ENCODE measurements around the gene ZMIZ1.
"Not testable (repeated sequence)": the region's sequence is repeated elsewhere in the genome, so short reads cannot be mapped to it uniquely, and the experiment has no call there.

ZMIZ1 gene

DNA sequence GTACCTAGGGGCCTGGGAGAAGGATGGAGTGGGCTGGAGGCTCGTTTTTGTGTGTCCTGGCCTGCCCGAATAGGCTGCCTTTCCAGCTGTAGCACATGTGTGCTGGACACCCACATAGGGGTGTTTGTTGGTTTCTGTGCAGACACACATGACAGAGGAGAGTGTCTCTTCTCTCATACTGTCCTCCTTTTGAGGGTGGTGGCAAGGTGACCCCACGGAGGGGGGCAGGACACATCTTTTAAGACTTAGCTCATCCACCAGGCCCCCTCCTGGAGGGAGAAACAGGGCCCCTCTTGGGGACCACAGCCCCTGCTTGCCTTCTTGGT, 206.3 kb downstream of the ZMIZ1 start:
- no peak for DNase-seq

GRCh38 chr10:79275431-79275851, 206.7 kb downstream of the ZMIZ1 start:
- H3K4me3 ChIP-seq (ENCODE audit: low read depth, low read length) = no peak overlapping the region
- TF ChIP-seq CTCF (IDR thresholded peaks at IDR 0.05; ENCODE audit: low read depth, low read length, missing control alignments) = no peak
- H3K36me3 ChIP-seq (replicated peaks) = peaks cover 18% of the 10 kb centered on the region
- in situ Hi-C loops (cut with HindIII; ENCODE audit: low pct_ligation_motif_present, low sequenced_read_pairs) = no loop called here
- no peaks in the 10 kb centered on the region for H3K27me3 ChIP-seq (replicated peaks)
- H3K27ac ChIP-seq = no peak overlapping the region
- no peak for DNase-seq

More for the DNA sequence above, 206.3 kb downstream of the ZMIZ1 start:
- peaks cover 15% of the 10 kb centered on the region for H3K36me3 ChIP-seq (replicated peaks)
- in situ Hi-C loops (cut with HindIII; ENCODE audit: low pct_ligation_motif_present, low sequenced_read_pairs) = no loop called here
- H3K27ac ChIP-seq = no peak overlapping the region
- H3K27me3 ChIP-seq (replicated peaks) = no peaks in the 10 kb centered on the region
- no peak for TF ChIP-seq CTCF (IDR thresholded peaks at IDR 0.05; ENCODE audit: low read depth, low read length, missing control alignments)
- H3K4me3 ChIP-seq (ENCODE audit: low read depth, low read length) = no peak overlapping the region

DNA sequence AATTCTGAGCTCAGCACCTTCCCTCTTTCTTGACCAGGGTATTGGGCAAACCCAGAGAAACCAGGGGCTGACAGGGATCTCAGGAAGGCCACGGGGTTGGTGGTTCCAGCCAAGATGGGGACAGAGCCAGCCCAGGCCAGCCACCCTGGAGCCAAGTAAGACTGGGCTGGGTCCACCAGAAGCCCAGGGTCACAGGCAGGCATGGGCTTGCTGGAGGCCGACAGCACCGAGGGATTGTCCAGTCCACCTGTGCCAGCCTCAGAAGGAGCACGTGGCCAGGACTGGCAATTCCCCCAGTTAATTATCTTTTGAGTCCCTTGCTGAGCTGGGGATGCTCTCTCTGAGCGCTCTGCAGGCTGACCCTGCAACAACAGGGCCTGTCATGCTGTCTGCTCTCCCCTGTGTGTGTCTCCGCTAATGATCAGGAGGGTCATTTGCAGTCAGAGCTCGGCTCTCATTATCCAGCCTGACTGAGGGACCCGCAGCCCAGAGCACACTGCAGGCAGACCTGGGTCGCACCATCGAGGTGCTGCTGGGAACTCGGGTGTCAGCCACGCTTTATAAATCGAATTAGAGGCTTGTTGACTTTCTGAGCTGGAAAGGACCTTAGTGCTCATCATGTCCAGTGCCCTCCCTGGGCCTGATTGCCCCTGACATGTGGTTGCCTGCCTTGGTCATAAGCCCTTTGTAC, 209.0 kb downstream of the ZMIZ1 start:
- in situ Hi-C loops (cut with HindIII; ENCODE audit: low pct_ligation_motif_present, low sequenced_read_pairs) = no loop called here
- H3K27ac ChIP-seq = no peak overlapping the region

DNA sequence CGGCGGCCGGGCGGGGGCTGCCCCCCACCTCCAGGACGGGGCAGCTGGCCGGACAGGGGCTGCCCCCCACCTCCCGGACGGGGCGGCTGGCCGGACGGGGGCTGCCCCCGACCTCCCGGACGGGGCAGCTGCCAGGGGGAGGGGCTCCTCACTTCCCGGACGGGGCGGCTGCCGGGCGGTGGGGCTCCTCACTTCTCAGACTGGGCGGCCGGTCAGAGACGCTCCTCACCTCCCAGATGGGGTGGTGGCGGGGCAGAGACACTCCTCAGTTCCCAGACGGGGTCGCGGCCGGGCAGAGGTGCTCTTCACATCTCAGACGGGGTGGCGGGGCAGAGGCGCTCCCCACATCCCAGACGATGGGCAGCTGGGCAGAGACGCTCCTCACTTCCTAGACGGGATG, 210.3 kb downstream of the ZMIZ1 start:
- H3K27ac ChIP-seq; H3K4me3 ChIP-seq (ENCODE audit: low read depth, low read length); DNase-seq; in situ Hi-C loops (cut with HindIII; ENCODE audit: low pct_ligation_motif_present, low sequenced_read_pairs); H3K27me3 ChIP-seq (replicated peaks): not testable (repeated sequence)
- H3K36me3 ChIP-seq (replicated peaks) = peaks cover 26% of the 10 kb centered on the region

More for the DNA sequence above, 209.0 kb downstream of the ZMIZ1 start:
- no peak for TF ChIP-seq CTCF (IDR thresholded peaks at IDR 0.05; ENCODE audit: low read depth, low read length, missing control alignments)
- peaks cover 25% of the 10 kb centered on the region for H3K36me3 ChIP-seq (replicated peaks)
- H3K4me3 ChIP-seq (ENCODE audit: low read depth, low read length) = no peak overlapping the region
- DNase-seq = no peak
- H3K27me3 ChIP-seq (replicated peaks) = no peaks in the 10 kb centered on the region

GRCh38 chr10:79280956-79281355, 212.2 kb downstream of the ZMIZ1 start:
- peaks cover 31% of the 10 kb centered on the region for H3K36me3 ChIP-seq (replicated peaks)
- in situ Hi-C loops (cut with HindIII; ENCODE audit: low pct_ligation_motif_present, low sequenced_read_pairs) = no loop called here
- no peak for TF ChIP-seq CTCF (IDR thresholded peaks at IDR 0.05; ENCODE audit: low read depth, low read length, missing control alignments)
- H3K27me3 ChIP-seq (replicated peaks) = no peaks in the 10 kb centered on the region
- H3K27ac ChIP-seq = no peak overlapping the region
- no peak for DNase-seq
- no peak overlapping the region for H3K4me3 ChIP-seq (ENCODE audit: low read depth, low read length)

- TF ChIP-seq CTCF (IDR thresholded peaks at IDR 0.05; ENCODE audit: low read depth, low read length, missing control alignments) = no peak
- Histone ChIP-seq H3K4me3 (ENCODE audit: low read depth, low read length) (no peak overlapping the region), H3K36me3 (replicated peaks) (peaks cover 24% of the 10 kb centered on the region), H3K27ac (no peak overlapping the region), H3K27me3 (replicated peaks) (no peaks in the 10 kb centered on the region)
- in situ Hi-C loops (cut with HindIII; ENCODE audit: low pct_ligation_motif_present, low sequenced_read_pairs) = no loop called here
- DNase-seq = no peak
Observed at GRCh38 chr10:79282388-79282787, 213.6 kb downstream of the ZMIZ1 start.

Data from brain microvascular endothelial cell (primary cell).